Tibial nerve (tissue), 4 donors: ENCODE data around the gene AGAP6.
"Not testable (repeated sequence)": the region's sequence is repeated elsewhere in the genome, so short reads cannot be mapped to it uniquely, and the experiment has no call there.

Source experiments
- EP300 ChIP-seq, 2 donors: sonication (generic); formaldehyde crosslinking; IDR thresholded peaks; one replicate each; pipeline ENCODE4 v1.6.1; 2017; ENCODE audit warnings: antibody characterized with exemption in 2 of 2, mild to moderate bottlenecking in 1 of 2
- POLR2A ChIP-seq, 2 donors: fragments of 450-650 bp; IDR thresholded peaks; one replicate each; pipeline ENCODE4 v1.6.1; 2017; ENCODE audit warnings: antibody characterized with exemption in 2 of 2, mild to moderate bottlenecking in 2 of 2, moderate library complexity in 2 of 2
- TF ChIP-seq, protein P1 (sequence below), 5 experiments: fragments of 200-600 bp in 3 of 5; fragments of 450-650 bp in 2 of 5; sonication (generic) in 3 of 5; IDR thresholded peaks; one replicate each; pipeline ENCODE4 v1.5.1; 2016 to 2019; ENCODE audit warnings: antibody characterized with exemption in 5 of 5, mild to moderate bottlenecking in 3 of 5, moderate library complexity in 2 of 5

DNA sequence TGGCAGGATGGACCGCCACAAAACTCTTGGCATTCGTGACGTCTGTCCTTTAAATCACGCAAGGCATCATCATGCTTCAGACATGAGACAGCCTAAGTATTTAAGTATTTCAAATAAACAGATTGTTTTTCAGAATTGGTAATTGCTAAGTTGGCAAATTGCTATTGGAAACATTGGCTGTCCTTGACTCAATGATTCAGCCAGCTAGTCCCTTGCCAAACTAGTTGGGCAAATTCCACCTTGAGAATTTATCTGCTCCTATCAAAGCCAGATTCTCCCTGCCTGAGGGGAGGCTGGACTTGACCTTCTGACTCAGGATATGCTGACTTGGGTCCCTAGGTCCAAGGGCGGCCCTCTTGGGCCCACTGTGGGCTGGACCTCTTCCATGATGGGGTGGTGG, 29.4 kb downstream of the AGAP6 start:
- TF ChIP-seq, protein P1, sequence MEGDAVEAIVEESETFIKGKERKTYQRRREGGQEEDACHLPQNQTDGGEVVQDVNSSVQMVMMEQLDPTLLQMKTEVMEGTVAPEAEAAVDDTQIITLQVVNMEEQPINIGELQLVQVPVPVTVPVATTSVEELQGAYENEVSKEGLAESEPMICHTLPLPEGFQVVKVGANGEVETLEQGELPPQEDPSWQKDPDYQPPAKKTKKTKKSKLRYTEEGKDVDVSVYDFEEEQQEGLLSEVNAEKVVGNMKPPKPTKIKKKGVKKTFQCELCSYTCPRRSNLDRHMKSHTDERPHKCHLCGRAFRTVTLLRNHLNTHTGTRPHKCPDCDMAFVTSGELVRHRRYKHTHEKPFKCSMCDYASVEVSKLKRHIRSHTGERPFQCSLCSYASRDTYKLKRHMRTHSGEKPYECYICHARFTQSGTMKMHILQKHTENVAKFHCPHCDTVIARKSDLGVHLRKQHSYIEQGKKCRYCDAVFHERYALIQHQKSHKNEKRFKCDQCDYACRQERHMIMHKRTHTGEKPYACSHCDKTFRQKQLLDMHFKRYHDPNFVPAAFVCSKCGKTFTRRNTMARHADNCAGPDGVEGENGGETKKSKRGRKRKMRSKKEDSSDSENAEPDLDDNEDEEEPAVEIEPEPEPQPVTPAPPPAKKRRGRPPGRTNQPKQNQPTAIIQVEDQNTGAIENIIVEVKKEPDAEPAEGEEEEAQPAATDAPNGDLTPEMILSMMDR (IDR thresholded peaks at IDR 0.05): not testable (repeated sequence)
- TF ChIP-seq EP300, POLR2A (IDR thresholded peaks at IDR 0.05): not testable (repeated sequence)
